Measurements from ENCODE around the gene HS1BP3.

The HS1BP3 gene, protein sequence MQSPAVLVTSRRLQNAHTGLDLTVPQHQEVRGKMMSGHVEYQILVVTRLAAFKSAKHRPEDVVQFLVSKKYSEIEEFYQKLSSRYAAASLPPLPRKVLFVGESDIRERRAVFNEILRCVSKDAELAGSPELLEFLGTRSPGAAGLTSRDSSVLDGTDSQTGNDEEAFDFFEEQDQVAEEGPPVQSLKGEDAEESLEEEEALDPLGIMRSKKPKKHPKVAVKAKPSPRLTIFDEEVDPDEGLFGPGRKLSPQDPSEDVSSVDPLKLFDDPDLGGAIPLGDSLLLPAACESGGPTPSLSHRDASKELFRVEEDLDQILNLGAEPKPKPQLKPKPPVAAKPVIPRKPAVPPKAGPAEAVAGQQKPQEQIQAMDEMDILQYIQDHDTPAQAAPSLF

DNA sequence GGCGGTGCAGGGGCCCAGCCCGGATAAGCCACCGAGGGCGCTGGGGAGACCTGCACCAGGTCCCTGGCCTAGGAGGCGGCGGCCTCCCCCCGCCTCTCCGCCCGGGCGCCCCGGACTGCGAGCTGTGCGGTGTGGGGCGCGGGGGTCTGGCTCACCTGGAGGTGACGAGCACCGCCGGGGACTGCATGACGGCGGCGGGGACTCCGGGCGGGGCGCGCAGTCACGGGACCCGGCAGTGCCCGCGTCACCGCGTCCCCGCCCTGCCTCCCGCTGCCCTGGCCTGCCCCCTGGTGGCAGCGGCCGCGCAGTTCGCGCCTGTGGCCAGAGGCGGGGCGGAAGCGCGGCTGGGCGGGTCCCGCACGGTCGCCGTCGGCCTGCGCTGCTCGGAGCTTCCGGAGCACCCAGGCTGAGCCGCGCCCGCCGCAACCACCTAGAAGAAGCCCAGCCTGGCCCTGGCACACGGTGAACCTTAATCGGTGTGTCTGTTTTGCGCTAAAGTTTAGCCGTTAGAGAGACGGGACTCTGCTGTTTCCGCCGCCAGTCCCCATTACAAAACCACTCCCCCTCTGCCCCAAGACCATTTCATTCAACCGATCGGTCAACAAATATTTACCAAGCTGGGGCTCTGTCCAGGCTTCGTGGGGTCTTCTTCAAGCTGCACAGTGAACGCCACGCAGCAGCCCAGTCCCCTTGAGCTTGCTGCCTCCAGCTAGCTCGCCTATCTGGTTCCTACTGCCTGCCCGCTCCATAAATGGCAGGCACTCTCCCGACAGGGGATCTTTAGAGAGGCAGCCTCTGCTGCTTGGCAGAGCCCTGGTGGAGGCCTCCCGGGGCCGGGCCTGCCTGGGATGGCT is at the start of gene HS1BP3:
Gene HS1BP3, minus strand, starts transcription at position 222 of the 854 bp plus-strand sequence. Its CDS starts 35 bp downstream, at position 187.
- DNase-seq (ENCODE audit: low spot score), result peak; percentile 93

DNA sequence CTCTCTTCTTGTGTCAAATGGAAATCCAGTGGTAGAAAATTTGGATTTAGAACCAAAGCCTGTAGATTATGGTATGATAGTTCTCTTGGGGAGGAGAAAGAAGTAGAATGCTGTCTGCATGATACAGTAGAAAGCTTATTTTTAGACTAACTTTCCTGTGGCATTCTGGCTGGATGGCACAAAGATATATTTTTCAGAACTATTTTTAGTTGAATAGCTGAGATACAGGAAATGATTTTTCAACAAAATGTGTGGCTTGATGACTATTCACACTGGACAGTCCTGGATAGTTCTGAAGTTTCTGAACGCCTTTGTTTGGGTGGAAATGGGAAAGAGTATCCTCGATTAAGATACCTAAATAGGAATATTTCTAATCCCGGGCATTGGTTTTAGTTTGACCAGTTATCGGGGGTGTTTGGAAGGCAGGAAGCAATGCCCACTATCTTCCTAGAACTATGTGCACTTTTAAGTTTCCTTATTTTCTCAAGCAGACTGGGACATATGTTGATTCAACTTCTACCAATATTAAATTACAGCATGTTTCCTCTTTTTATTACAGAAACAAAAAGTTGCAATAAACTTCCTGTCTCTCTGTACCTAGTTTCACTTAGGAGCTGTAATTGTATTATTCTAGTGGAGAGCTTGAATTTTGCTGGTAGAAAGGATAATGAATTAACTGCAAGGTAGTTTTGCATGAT is 48.2 kb upstream of the HS1BP3 start:
- no peak for DNase-seq (ENCODE audit: low spot score)

DNA sequence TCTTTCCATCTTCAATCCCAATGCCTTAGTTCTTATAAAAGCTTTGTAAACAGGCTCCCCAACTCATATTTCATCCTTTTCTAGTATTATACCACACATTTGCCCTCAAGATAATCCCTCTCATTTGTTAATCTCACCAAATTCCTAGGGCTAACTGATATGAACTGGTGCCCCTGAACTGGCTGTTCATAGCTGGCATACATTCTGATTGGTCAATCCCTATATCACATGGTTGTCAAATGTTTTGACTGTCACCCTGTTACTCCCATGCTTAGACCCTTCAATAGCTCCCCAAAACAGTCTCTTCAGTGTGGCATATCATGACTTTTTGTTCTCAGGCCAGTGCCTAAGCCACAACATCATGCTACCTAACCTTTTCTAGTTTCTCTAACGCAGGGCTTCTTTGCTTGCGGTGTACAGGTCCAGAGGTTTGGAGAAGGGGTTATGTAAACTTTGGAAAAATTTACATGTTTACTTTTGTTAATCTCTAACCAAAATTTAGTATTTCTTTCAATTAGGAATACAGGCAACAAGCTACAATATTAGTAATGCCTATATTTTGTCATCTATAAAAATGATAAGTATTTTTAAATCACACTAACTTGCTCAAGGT is 46.5 kb upstream of the HS1BP3 start:
- no peak for DNase-seq (ENCODE audit: low spot score)

DNA sequence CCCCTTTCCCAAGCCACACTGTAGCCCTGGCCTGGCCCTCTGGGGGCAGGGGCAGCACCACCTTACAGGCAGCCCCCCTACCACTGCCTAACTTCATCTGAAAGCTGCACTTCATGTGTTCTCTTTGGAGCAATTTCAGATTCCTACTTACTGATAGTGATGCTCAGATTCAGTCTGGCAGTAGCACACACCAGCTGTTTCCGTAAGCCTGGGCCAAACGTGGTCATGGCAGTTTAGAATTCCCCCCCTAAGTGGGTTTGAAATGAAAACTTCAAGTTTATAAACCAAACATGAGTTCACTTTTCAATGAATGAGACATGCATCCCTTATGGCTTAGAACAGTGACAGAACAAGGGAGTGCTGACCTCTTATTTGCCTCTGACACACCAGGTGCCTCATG is 45.5 kb upstream of the HS1BP3 start:
- no peak for DNase-seq (ENCODE audit: low spot score)

DNA sequence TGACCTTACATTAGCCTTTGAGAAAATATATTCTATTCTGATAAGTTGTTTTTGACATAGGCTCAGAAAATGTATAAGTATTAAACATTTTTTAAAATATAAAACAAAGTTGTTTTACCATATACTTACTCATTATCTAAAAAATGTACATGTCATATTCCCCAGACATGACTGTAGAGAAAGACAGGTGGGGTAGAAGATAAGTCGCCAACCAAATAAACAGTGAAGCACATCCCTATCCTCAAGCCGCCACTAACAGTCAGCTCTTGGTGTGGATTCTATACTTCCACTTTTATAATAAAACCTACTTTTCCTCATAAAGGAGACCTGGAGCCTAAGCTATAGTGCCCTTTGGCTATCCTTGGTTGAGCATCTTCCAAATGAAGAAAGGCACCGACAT is 42.4 kb upstream of the HS1BP3 start:
- peak; percentile 17 for DNase-seq (ENCODE audit: low spot score)

DNA sequence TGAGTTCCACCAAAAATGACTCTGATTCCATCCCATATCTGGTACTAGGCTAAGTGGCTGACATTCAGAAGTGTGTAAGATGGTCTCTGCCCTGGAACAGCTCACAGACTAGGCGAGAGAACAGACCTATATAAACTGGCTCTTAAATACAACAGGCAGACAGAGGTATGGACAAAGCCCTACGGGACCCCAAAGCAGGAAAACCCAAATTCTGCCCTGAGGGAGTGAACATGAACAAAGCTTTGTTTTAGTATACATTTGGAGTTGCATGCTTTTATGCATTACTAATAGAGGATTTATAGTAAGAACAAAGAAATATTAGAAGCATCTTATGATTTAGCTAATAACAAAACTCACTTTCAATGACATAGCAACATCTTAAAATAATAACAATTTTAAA is 41.2 kb upstream of the HS1BP3 start:
- DNase-seq (ENCODE audit: low spot score), result no peak

DNA sequence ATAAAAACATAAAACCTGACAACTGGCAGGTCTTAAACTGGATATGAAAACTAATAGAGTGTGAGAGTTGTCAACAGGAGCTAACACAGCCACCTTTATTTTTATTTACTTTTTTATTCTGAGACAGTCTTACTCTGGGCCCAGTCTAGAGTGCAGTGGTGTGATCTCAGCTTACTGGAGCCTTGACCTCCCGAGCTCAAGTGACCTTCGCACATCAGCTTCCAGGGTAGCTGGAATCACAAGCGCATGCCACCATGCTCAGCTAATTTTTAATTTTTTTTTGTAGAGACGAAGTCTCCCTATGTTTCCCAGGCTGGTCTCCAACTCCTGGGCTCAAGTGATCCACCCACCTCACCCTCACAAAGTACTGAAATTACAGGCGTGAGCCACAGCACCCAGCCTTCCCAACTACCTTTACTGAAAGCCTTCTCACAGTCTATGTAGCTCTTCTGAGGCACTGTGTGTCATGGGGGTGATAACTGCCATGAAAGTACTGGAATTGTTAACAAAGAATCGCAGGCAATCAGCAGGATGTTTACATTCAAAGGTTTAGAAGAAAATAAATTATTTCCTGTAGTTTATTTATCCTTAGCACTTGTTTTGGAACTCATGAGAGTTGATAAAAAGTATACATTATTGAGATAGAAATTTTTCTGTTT is 40.3 kb upstream of the HS1BP3 start:
- no peak for DNase-seq (ENCODE audit: low spot score)

- no peak for DNase-seq (ENCODE audit: low spot score)
Measured at GRCh38 chr2:20689428-20690264, 38.7 kb upstream of the HS1BP3 start.

DNA sequence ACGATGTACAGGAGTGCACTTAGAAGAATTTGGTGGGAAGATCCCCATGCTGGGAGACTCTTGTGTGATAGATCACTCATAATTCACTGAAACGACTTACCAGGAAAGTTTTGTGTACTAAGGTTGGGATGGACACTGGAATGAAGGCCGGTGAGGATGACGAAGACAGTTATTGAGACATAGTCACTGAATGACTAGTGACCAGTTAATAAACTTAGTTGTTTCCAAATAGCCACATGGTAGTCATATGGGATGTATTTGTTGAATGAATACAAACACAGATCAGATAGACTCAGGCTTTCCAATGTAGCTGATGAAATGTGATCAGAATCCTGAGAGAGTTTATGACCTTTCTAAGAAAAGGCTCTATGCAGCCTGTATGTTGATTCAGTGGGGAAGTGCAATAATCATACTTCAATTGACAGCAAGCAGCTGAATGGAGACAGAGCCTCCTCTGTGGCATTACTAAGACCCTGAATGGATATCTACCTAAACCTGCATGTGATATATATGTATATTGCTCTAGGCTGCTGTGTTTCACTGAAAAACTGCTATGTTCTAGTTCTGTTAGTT is 36.4 kb upstream of the HS1BP3 start:
- DNase-seq (ENCODE audit: low spot score), result no peak

DNA sequence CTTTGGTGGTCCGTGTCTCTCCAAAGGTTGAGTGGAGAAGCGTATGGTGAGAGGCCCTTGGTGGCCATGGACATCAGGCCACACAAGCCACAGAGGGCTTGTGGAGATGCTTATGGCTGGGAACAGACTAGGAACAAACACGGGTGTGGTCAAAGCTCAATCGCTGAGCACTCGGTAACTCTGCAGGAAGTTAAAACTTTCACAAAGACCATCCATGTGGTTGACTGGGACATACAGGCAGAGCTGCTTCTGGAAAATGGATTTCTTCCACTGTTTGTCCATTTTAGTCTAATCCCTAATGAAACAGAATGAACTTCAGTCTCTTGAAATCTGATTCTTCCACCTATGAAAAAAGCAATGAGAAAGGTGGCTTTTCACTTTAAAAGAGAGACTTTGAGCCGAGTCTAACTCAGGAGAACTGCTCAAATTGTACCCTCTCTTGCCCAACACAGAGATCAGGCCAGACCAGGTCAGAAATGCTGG is 33.7 kb upstream of the HS1BP3 start:
- no peak for DNase-seq (ENCODE audit: low spot score)

DNA sequence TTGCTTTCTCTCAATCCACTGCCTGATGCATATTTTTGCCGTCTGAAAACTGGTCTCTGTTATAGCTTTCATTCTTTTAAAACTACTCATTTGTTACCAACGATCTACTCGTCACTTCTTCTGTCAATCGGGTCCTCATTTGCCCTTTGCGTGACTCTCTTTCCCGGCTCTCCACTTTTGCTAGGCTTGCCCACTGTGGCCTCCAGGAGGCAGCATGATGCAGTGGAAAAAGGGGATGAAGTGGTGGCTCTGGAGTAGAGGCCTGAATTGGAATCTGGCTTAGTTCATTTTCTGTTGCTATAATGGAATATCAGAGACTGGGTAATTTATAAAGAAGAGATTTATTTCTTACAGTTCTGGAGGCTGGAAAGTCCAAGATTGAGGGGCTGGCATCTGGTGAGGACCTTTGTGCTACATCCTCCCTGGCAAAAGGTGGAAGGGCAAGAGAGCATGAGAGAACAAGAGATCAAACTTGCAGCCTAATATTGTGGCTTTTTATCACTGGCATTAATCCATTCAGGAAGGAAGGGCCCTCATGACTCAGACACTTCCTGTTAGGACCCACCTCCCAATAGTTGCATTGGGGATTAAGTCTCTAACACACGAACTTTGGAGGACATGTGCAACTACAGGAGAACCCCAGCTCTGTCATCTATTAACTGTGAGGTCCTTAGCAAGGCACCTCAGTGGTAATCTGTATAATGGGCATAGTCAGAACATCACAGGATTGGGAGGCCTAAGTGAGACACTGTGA is 31.4 kb upstream of the HS1BP3 start:
- DNase-seq (ENCODE audit: low spot score), result peak; percentile 7

GRCh38 chr2:20680744-20681375 is 30.0 kb upstream of the HS1BP3 start:
- no peak for DNase-seq (ENCODE audit: low spot score)

GRCh38 chr2:20678780-20679179 is 27.9 kb upstream of the HS1BP3 start:
- DNase-seq (ENCODE audit: low spot score), result no peak

DNA sequence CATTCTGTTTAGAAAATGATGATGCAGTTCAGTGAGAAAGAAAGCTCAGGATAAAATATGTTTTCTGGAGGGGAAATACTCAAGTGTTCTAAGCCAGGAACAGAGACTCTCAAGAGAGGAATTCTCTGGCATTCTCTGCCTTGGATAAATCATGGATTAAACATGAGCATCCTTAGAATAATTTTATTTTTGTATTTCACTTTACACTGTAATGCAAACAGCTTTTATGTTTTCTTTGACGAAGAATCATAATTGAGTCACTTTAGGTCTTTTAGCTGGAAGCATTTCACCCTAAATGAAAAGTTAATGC is 27.1 kb upstream of the HS1BP3 start:
- DNase-seq (ENCODE audit: low spot score), result no peak

- no peak for DNase-seq (ENCODE audit: low spot score)
Measured at GRCh38 chr2:20677301-20678085, 26.6 kb upstream of the HS1BP3 start.

DNA sequence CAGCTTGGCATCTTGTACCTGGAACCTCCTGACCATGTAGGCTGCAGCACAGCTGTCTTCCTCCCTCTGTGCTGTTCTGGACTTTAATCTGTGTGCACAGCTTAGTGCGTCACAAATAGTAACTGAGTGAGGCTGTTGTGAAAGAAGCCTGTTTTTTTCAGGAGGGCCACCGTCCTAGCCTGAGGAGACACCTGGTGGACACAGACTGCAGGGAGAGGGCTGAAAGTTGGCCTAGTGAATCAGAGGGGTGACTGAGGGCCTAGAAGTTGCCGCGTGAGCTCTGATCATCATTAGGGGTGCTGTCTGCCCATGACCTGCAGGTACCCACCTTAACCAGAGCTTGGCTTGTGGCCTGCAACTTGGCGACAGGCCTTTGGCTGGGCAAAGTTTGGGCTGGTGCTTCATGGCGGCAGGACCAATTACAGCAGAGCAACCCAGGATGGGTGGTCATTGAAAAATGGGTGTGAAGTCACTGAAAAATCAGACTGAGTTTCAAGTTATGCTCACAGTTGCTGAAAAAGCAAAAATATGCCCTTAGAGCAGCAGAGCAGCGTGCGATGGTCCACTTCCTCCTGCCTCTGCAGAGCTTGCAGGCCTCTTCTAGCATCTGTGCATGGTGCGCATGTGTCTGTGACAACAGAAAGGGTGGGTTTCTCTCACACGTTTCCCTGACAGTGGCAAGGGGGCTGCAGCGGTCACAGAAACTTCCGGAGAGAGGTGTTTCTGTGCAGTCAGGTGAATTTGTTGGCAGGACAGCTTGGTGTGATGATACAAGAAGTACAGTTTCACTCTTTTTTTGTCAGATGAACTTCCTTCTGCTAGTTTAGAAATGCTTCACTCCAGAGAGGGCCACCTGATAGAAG is 25.7 kb upstream of the HS1BP3 start:
- no peak for DNase-seq (ENCODE audit: low spot score)

DNA sequence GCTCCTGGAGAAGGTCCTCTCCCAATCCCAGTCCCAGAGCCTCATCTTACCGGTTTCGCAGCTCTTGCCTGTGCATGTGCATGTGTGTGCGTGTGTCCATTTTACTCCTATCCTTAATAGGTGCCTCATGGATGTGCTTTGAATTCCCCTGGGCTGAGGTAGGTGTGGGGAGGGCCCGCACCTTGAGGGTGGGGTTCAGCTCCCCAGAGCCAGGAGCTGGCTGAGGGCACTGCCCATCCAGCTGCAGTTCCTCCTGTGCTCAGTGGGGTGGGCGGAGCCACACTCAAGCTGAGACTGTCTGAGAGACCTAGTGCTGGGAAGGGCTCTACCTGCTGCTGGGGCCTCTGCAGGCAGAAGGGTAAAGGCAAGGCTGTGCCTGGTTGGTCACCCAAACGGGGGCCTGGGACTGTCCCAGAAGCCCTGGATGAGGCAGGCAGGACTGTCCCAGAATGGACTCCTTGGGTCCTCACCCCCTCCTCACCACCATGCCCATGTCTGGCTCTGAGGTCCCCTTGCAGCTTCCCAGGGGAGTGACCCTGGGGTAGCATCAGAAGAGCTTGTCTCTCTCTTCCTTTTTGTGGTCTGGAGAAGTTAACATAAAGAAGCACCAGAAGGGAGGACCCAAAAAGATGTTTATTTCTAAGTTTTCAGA is 24.9 kb upstream of the HS1BP3 start:
- DNase-seq (ENCODE audit: low spot score), result no peak

Measured in hematopoietic multipotent progenitor cell treated with erythropoietin and hydrocortisone succinate and interleukin-3 and kit ligand, for 17 days (in vitro differentiated cells).